ENCODE results near the gene GNB1L. TPM values are rescaled to one million over a fixed set of nuclear protein-coding genes. Genes with fewer than 3 reads are reported as not detected.
A peak's percentile ranks its signal among the peaks of the same experiment; 100 is the strongest.

The GNB1L gene
- total and polyA plus RNA-seq, 9 of the 15 experiments (the other 6 are each of a cell fraction or from before 2014, with no cell fraction given), result 0.56 to 50.5 (median 10.2) TPM

- Histone ChIP-seq H2AFZ (ENCODE audit: low read depth, low read length) (peak overlapping the region; percentile 75), H3K27ac (ENCODE audit: extremely low read depth, low read depth, low read length) (no peak overlapping the region)
- TF ChIP-seq MXD1 (CRISPR knock-in tag; IDR thresholded peaks at IDR 0.05; ENCODE audit: borderline replicate concordance, poor library complexity, severe bottlenecking) (no peak), CUX1 (CRISPR knock-in tag; IDR thresholded peaks at IDR 0.05) (no peak), EWSR1 (IDR thresholded peaks at IDR 0.05; ENCODE audit: borderline replicate concordance, low read depth, partially characterized antibody) (no peak), FOXM1 (IDR thresholded peaks at IDR 0.05; ENCODE audit: low read depth) (no peak), FOXM1 (CRISPR knock-in tag; IDR thresholded peaks at IDR 0.05; ENCODE audit: low read depth) (no peak), BHLHE40 (IDR thresholded peaks at IDR 0.05; ENCODE audit: low read length) (peak; percentile 82; the same call in 1 of the 2 replicates), ATF1 (CRISPR knock-in tag; IDR thresholded peaks at IDR 0.05) (peak; percentile 43), ATF1 (tag; IDR thresholded peaks at IDR 0.05) (peak; percentile 67), E2F6 (IDR thresholded peaks at IDR 0.05; ENCODE audit: borderline replicate concordance in 1 of 2, extremely low read depth in 1 of 2, insufficient read depth in 1 of 2, insufficient read length in 1 of 2, low read depth in 1 of 2, low read length in 1 of 2, poor library complexity in 1 of 2, severe bottlenecking in 1 of 2) (peak; percentile 87 to 95), ZNF512 (tag; IDR thresholded peaks at IDR 0.05) (no peak), TEAD1 (CRISPR knock-in tag; IDR thresholded peaks at IDR 0.05) (no peak)
Observed at GRCh38 chr22:19756288-19757128, 98.2 kb downstream of the GNB1L start.

More at GRCh38 chr22:19756288-19757128, 98.2 kb downstream of the GNB1L start:
- Histone ChIP-seq H3K79me2 (ENCODE audit: control insufficient read depth, insufficient read depth, low read length) (peaks cover 6% of the 10 kb centered on the region), H3K36me3 (ENCODE audit: control insufficient read depth, insufficient read depth, low read length) (no peaks in the 10 kb centered on the region), H3K27me3 (ENCODE audit: control insufficient read depth in 2 of 2, insufficient read depth in 2 of 2, low read length in 2 of 2) (peaks cover 51 to 78% of the 10 kb centered on the region in 2 experiments; a peak in 4 of 5 replicates), H3K9me3 (replicated peaks; ENCODE audit: control insufficient read depth, insufficient read depth, low read depth, low read length) (no peaks in the 10 kb centered on the region; the same call in 1 of the 2 replicates), H3K9me1 (ENCODE audit: control insufficient read depth, insufficient read depth, low read length) (peaks cover 2% of the 10 kb centered on the region), H3K4me1 (replicated peaks in 1 of 2; ENCODE audit: control insufficient read depth in 2 of 2, insufficient read depth in 2 of 2, low read length in 2 of 2) (peaks cover 17 to 82% of the 10 kb centered on the region in 2 experiments; a peak in 4 of 5 replicates), H4K20me1 (replicated peaks; ENCODE audit: control insufficient read depth, insufficient read depth, low read length) (peaks cover 52% of the 10 kb centered on the region), H3K4me3 (peak overlapping the region; percentile 29), H3K9ac (ENCODE audit: insufficient read depth in 1 of 2, low read depth in 2 of 2, low read length in 2 of 2) (peak overlapping the region; percentile 8 to 47; a peak in 3 of 4 replicates), H3K4me2 (ENCODE audit: insufficient read depth, low read length) (peak overlapping the region; percentile 66)
- CTCF ChIA-PET (ENCODE audit: low intra/inter-chr PET ratio), result interaction anchor here (0.6 to 3.8 kb wide), 15 partner anchors 10 to 257 kb away, joined by 3 to 91 read pairs (median 4); no protein-coding TSS in a partner anchor
- POLR2A ChIA-PET, result interaction anchor here (0.5 to 2.4 kb wide), 23 partner anchors 8 to 372 kb away, joined by 3 to 36 read pairs (median 4); no protein-coding TSS in a partner anchor
- FAIRE-seq, result peak; percentile 84
- no TSS peak for BruUV-seq (replicated peaks)
- DNase-seq (ENCODE audit: extremely low read depth in 1 of 4, low spot score in 3 of 4), result peak; percentile 95 to 99 (median 99)
- ATAC-seq, result peak; percentile 87
- in situ Hi-C loops (cut with MboI), result no loop called here
- intact Hi-C loops (cut with micrococcal nuclease), result loop anchor here (1.0 to 5.0 kb wide), 4 partner anchors 45 to 154 kb away; partner anchors contain the start of genes GNB1L and RTL10
- 3% methylated on average over 76 of the region's 76 CpGs for WGBS (ENCODE audit: insufficient coverage, low coverage, missing lambda C conversion rate)
